IMR-90 (cell line): ENCODE data around the gene NCOA7. TPM values are rescaled to one million over a fixed set of nuclear protein-coding genes. Genes with fewer than 3 reads are reported as not detected.

ENCODE experiments used
- ATAC-seq: fragments of 200-7000 bp; cut with Tn5 transposase; 2 replicates; pipeline ENCODE4 v1.9.1; 2020; ENCODE audit warnings: low read depth, mild to moderate bottlenecking, moderate library complexity
- BruUV-seq: library from RNA; stranded (reverse); fragments of 400-500 nt; replicated peaks from 2 replicates; lab custom pipeline; 2021; lab: Mats Ljungman, UMichigan
- CTCF ChIA-PET: fragments of 300-600 bp; formaldehyde crosslinking; extraction: SDS; loops from one replicate; lab custom pipeline; 2021; ENCODE audit warnings: antibody characterized with exemption; lab: Yijun Ruan, JAX
- POLR2A ChIA-PET: fragments of 300-600 bp; sonication (Branson Sonifier 250); formaldehyde crosslinking; loops from one replicate; lab custom pipeline; 2022; ENCODE audit warnings: antibody characterized with exemption; ENCODE audit not compliant: unreplicated experiment; lab: Charles Lee
- DNase-seq: peaks from one replicate; pipeline ENCODE4 v3.0.0; 2013
- H2AFZ ChIP-seq: replicated peaks from 2 replicates; pipeline ENCODE3; 2013; ENCODE audit warnings: low read length, mild to moderate bottlenecking; ENCODE audit not compliant: poor library complexity
- H2AK5ac ChIP-seq: 2 replicates; pipeline ENCODE4 v1.6.1; 2013; ENCODE audit warnings: low read depth, low read length, inconsistent platforms
- H2AK9ac ChIP-seq: replicated peaks from 2 replicates; pipeline ENCODE3; 2013; ENCODE audit warnings: mild to moderate bottlenecking, low read depth, low read length, moderate library complexity; ENCODE audit not compliant: poor library complexity
- H2BK120ac ChIP-seq: 2 replicates; pipeline ENCODE4 v1.6.1; 2013; ENCODE audit warnings: low read depth, low read length, inconsistent platforms
- H2BK15ac ChIP-seq: 3 replicates; pipeline ENCODE4 v1.6.1; 2013; ENCODE audit warnings: low read depth, low read length, inconsistent platforms
- H2BK20ac ChIP-seq: 2 replicates; pipeline ENCODE4 v1.6.1; 2013; ENCODE audit warnings: low read depth, mild to moderate bottlenecking, inconsistent platforms, low read length, moderate library complexity
- H2BK5ac ChIP-seq: 2 replicates; pipeline ENCODE4 v1.6.1; 2013; ENCODE audit warnings: mild to moderate bottlenecking, low read depth, low read length, inconsistent platforms; ENCODE audit not compliant: poor library complexity, severe bottlenecking
- H3K14ac ChIP-seq: replicated peaks from 2 replicates; pipeline ENCODE4 v1.6.1; 2013; ENCODE audit warnings: low read depth, low read length, inconsistent platforms
- H3K18ac ChIP-seq: 2 replicates; pipeline ENCODE4 v1.6.1; 2013; ENCODE audit warnings: low read depth, low read length, control low read depth
- H3K23ac ChIP-seq: 2 replicates; pipeline ENCODE4 v1.6.1; 2013; ENCODE audit warnings: low read depth, low read length, inconsistent platforms
- H3K27ac ChIP-seq: 2 replicates; pipeline ENCODE4 v1.5.1; 2013; ENCODE audit warnings: mild to moderate bottlenecking, control low read depth, low read length; ENCODE audit not compliant: insufficient read depth
- H3K27me3 ChIP-seq: 2 replicates; pipeline ENCODE4 v1.6.1; 2013; ENCODE audit warnings: low read length; ENCODE audit not compliant: control insufficient read depth, insufficient read depth
- H3K36me3 ChIP-seq: 2 replicates; pipeline ENCODE4 v1.6.1; 2013; ENCODE audit warnings: low read length, mixed read lengths; ENCODE audit not compliant: control insufficient read depth, insufficient read depth
- H3K4ac ChIP-seq: 2 replicates; pipeline ENCODE4 v1.6.1; 2013; ENCODE audit warnings: low read depth, low read length, inconsistent platforms
- H3K4me1 ChIP-seq: 2 replicates; pipeline ENCODE4 v1.6.1; 2013; ENCODE audit warnings: low read length, mixed read lengths; ENCODE audit not compliant: control insufficient read depth, insufficient read depth
- H3K4me2 ChIP-seq: 2 replicates; pipeline ENCODE4 v1.6.1; 2013; ENCODE audit warnings: low read depth, mild to moderate bottlenecking, control low read depth, low read length, moderate library complexity
- H3K4me3 ChIP-seq: 2 replicates; pipeline ENCODE4 v1.5.1; 2013; ENCODE audit warnings: low read depth, mild to moderate bottlenecking, control low read depth, low read length, moderate library complexity; ENCODE audit not compliant: insufficient read depth
- H3K56ac ChIP-seq: 2 replicates; pipeline ENCODE4 v1.6.1; 2013; ENCODE audit warnings: low read length, inconsistent platforms; ENCODE audit not compliant: insufficient read depth; ENCODE audit errors: extremely low read depth
- H3K79me1 ChIP-seq, 2 experiments: 2 replicates each; pipeline ENCODE4 v1.6.1; 2013; ENCODE audit warnings: low read length in 2 of 2, inconsistent platforms in 1 of 2, low read depth in 1 of 2
- H3K9ac ChIP-seq: 2 replicates; pipeline ENCODE4 v1.6.1; 2013; ENCODE audit warnings: low read depth, low read length, control low read depth
- H3K9me1 ChIP-seq: 2 replicates; pipeline ENCODE4 v1.6.1; 2013; ENCODE audit warnings: low read length, inconsistent platforms; ENCODE audit not compliant: insufficient read depth
- H3K9me3 ChIP-seq: 2 replicates; pipeline ENCODE4 v1.6.1; 2013; ENCODE audit warnings: low read length; ENCODE audit not compliant: control insufficient read depth, insufficient read depth
- H4K20me1 ChIP-seq: 2 replicates; pipeline ENCODE4 v1.6.1; 2013; ENCODE audit warnings: low read length, inconsistent platforms; ENCODE audit not compliant: insufficient read depth
- H4K5ac ChIP-seq: 2 replicates; pipeline ENCODE4 v1.6.1; 2013; ENCODE audit warnings: mild to moderate bottlenecking, low read depth, low read length, control low read depth
- H4K8ac ChIP-seq, 2 experiments: 2 replicates each; pipeline ENCODE4 v1.6.1; 2013; ENCODE audit warnings: low read depth in 2 of 2, low read length in 2 of 2, control low read depth in 1 of 2, inconsistent platforms in 1 of 2
- H4K91ac ChIP-seq: 2 replicates; pipeline ENCODE4 v1.6.1; 2013; ENCODE audit warnings: low read depth, low read length, inconsistent platforms; ENCODE audit not compliant: insufficient read depth
- BHLHE40 ChIP-seq: fragments of 150-350 bp; IDR thresholded peaks from 2 replicates; pipeline ENCODE4 v1.6.1; 2016; ENCODE audit warnings: mild to moderate bottlenecking, low read depth, low read length
- CEBPB ChIP-seq: IDR thresholded peaks from 2 replicates; pipeline ENCODE4 v1.6.1; 2012; ENCODE audit warnings: low read depth, low read length, improper control_type of control experiment
- FOS ChIP-seq: fragments of 150-350 bp; IDR thresholded peaks from 2 replicates; pipeline ENCODE4 v1.6.1; 2016; ENCODE audit warnings: low read depth, low read length
- MAFK ChIP-seq: IDR thresholded peaks from 2 replicates; pipeline ENCODE4 v1.6.1; 2012; ENCODE audit warnings: low read depth, low read length, improper control_type of control experiment
- MXI1 ChIP-seq: IDR thresholded peaks from 2 replicates; pipeline ENCODE4 v1.6.1; 2012; ENCODE audit warnings: low read depth, mild to moderate bottlenecking, low read length, moderate library complexity, borderline replicate concordance
- RAD21 ChIP-seq: IDR thresholded peaks from 2 replicates; pipeline ENCODE4 v1.6.1; 2012; ENCODE audit warnings: low read length, improper control_type of control experiment
- WGBS, 2 experiments: methylation state at CpG; one replicate each; pipeline versions ENCODE4 v1.1.5 to v1.1.7; 2013; ENCODE audit warnings: missing lambda C conversion rate in 2 of 2; ENCODE audit not compliant: insufficient read length in 1 of 2; ENCODE audit errors: extremely low coverage in 2 of 2; 5-methylcytosine and 5-hydroxymethylcytosine counted together
- dilution Hi-C: fragments of 300-500 bp; cut with HindIII; formaldehyde crosslinking; loops from one replicate; pipeline ENCODE4 v1.14.3; 2018; ENCODE audit warnings: low sequenced_read_pairs; ENCODE audit not compliant: unreplicated experiment
- in situ Hi-C: fragments of 300-500 bp; cut with MboI; formaldehyde crosslinking; loops from 3 replicates; pipeline ENCODE4 v1.14.3; 2019; ENCODE audit warnings: low sequenced_read_pairs, inconsistent platforms, mixed read lengths
- intact Hi-C: fragments of 100-400 bp; cut with micrococcal nuclease; formaldehyde crosslinking; loops from 2 replicates; pipeline ENCODE4 v1.10.0; 2022
- polyA plus RNA-seq, 3 experiments: library from polyadenylated mRNA; depleted of rRNA; stranded (reverse); fragments of >200 nt; gene quantifications; 2 replicates each; pipeline ENCODE4 v1.2.3, GENCODE V29; 2012; ENCODE audit warnings: low replicate concordance in 1 of 3
- total RNA-seq: library from RNA; depleted of rRNA; stranded (reverse); fragments of >200 nt; gene quantifications from 2 replicates; pipeline ENCODE4 v1.2.3, GENCODE V29; 2012

The NCOA7 gene
- total and polyA plus RNA-seq, 2 of the 4 experiments (the other 2 are of a cell fraction): 12.6 to 12.9 TPM

- H3K18ac ChIP-seq: no peak overlapping the region
- H2BK20ac ChIP-seq: 0 out of 2 replicates have a peak overlapping the region, but pooled peaks have one; percentile 5
- no peak overlapping the region for H4K5ac ChIP-seq
- no peaks in the 10 kb centered on the region for H4K20me1 ChIP-seq
- no peak overlapping the region for H3K14ac ChIP-seq
- H4K91ac ChIP-seq: no peak overlapping the region
- no peak overlapping the region for H3K56ac ChIP-seq
- intact Hi-C loops: no loop called here
- 81% methylated on average over 3 of the region's 6 CpGs; no CpG with 5 or more reads in 1 of the 2 experiments for WGBS, 2 experiments
- no peaks in the 10 kb centered on the region for H3K9me3 ChIP-seq
- ChIA-PET POLR2A (no interaction called here), CTCF (interaction anchor here (0.7 to 1.2 kb wide), 3 partner anchors 12 to 107 kb away, joined by 3 to 6 read pairs (median 5); no protein-coding TSS in a partner anchor)
- DNase-seq (peak; percentile 84), ATAC-seq (peak; percentile 59)
- peaks cover 0 to 6% of the 10 kb centered on the region in 2 experiments; a peak in 2 of 4 replicates for H3K79me1 ChIP-seq
- H2BK5ac ChIP-seq: no peak overlapping the region
- H2BK120ac ChIP-seq: no peak overlapping the region
- dilution Hi-C loops: no loop called here
- TF ChIP-seq MAFK (no peak), BHLHE40 (peak; percentile 49; the same call in 1 of the 2 replicates), FOS (no peak), MXI1 (no peak), RAD21 (no peak), CEBPB (peak; percentile 86)
- H3K4ac ChIP-seq: no peak overlapping the region
- H3K4me1 ChIP-seq: peaks cover 6% of the 10 kb centered on the region
- H2BK15ac ChIP-seq: no peak overlapping the region
- H3K9ac ChIP-seq: no peak overlapping the region
- no peak overlapping the region for H3K4me3 ChIP-seq
- H2AK9ac ChIP-seq: peak overlapping the region; percentile 42
- H3K23ac ChIP-seq: no peak overlapping the region
- no TSS peak for BruUV-seq
- peak overlapping the region; percentile 18; the same call in 1 of the 2 replicates for H3K4me2 ChIP-seq
- no peak overlapping the region for H3K27ac ChIP-seq
- no peak overlapping the region for H4K8ac ChIP-seq
- no peaks in the 10 kb centered on the region for H3K36me3 ChIP-seq
- H2AFZ ChIP-seq: no peak overlapping the region
- H2AK5ac ChIP-seq: no peak overlapping the region
- peaks cover 8% of the 10 kb centered on the region for H3K9me1 ChIP-seq
- in situ Hi-C loops: no loop called here
- H3K27me3 ChIP-seq: no peaks in the 10 kb centered on the region
Measured at GRCh38 chr6:125867483-125867942, 76.8 kb downstream of the NCOA7 start.
